Keratinocyte (primary cell): Measurements from ENCODE around the gene RCAN2. TPM values are rescaled to one million over a fixed set of nuclear protein-coding genes. Genes with fewer than 3 reads are reported as not detected.

Source experiments
- DNase-seq: peaks from one replicate; pipeline ENCODE4 v3.0.0-alpha.2; 2011; ENCODE audit warnings: low read depth, missing footprints, low spot score
- FAIRE-seq: peaks from 2 replicates; lab custom pipeline; 2011; peaks lifted over from hg19 to GRCh38; lab: Jason Lieb, UNC
- H2AFZ ChIP-seq: 2 replicates; pipeline ENCODE4 v1.6.0; 2012; ENCODE audit warnings: low read length, control low read depth, inconsistent platforms; ENCODE audit not compliant: control insufficient read depth
- H3K27ac ChIP-seq: 2 replicates; pipeline ENCODE4 v1.5.1; 2011; ENCODE audit warnings: low read length; ENCODE audit not compliant: control insufficient read depth, insufficient read depth
- H3K27me3 ChIP-seq: 3 replicates; pipeline ENCODE4 v1.6.0; 2011; ENCODE audit warnings: low read length; ENCODE audit not compliant: control insufficient read depth, insufficient read depth; ENCODE audit errors: extremely low read depth
- H3K36me3 ChIP-seq, 2 experiments: 2 replicates in 1 of 2; 3 replicates in 1 of 2; pipeline ENCODE4 v1.5.1; 2011; ENCODE audit warnings: low read length in 2 of 2, mild to moderate bottlenecking in 1 of 2; ENCODE audit not compliant: control insufficient read depth in 2 of 2, insufficient read depth in 2 of 2; ENCODE audit errors: extremely low read depth in 1 of 2
- H3K4me1 ChIP-seq: 3 replicates; pipeline ENCODE4 v1.5.1; 2011; ENCODE audit warnings: low read length; ENCODE audit not compliant: control insufficient read depth, insufficient read depth; ENCODE audit errors: extremely low read depth
- H3K4me2 ChIP-seq: 3 replicates; pipeline ENCODE4 v1.6.0; 2011; ENCODE audit warnings: low read depth, low read length; ENCODE audit not compliant: control insufficient read depth, insufficient read depth; ENCODE audit errors: extremely low read depth
- H3K4me3 ChIP-seq, 3 experiments: fragments of 200-600 bp in 1 of 3; sonication (generic) in 1 of 3; 2 replicates in 2 of 3; 3 replicates in 1 of 3; pipeline ENCODE4 v1.5.1; 2011 to 2016; ENCODE audit warnings: low read length in 3 of 3, mild to moderate bottlenecking in 3 of 3, control low read depth in 2 of 3, inconsistent platforms in 1 of 3, low read depth in 1 of 3, mixed read lengths in 1 of 3, mixed run types in 1 of 3, moderate library complexity in 1 of 3; ENCODE audit not compliant: control insufficient read depth in 2 of 3, insufficient read depth in 2 of 3; ENCODE audit errors: extremely low read depth in 1 of 3
- H3K79me2 ChIP-seq: 2 replicates; pipeline ENCODE4 v1.6.0; 2012; ENCODE audit warnings: low read length; ENCODE audit not compliant: control insufficient read depth, insufficient read depth
- H3K9ac ChIP-seq: 3 replicates; pipeline ENCODE4 v1.6.0; 2011; ENCODE audit warnings: low read length; ENCODE audit not compliant: control insufficient read depth, insufficient read depth; ENCODE audit errors: extremely low read depth
- H3K9me1 ChIP-seq: 3 replicates; pipeline ENCODE4 v1.6.0; 2011; ENCODE audit warnings: low read length; ENCODE audit not compliant: control insufficient read depth, insufficient read depth; ENCODE audit errors: extremely low read depth
- H3K9me3 ChIP-seq: 2 replicates; pipeline ENCODE4 v1.5.1; 2012; ENCODE audit warnings: low read depth, low read length; ENCODE audit not compliant: control insufficient read depth
- H4K20me1 ChIP-seq: 3 replicates; pipeline ENCODE4 v1.6.0; 2011; ENCODE audit warnings: low read length; ENCODE audit not compliant: control insufficient read depth, insufficient read depth; ENCODE audit errors: extremely low read depth
- CTCF ChIP-seq, 3 experiments: IDR thresholded peaks in 1 of 3; conservative IDR thresholded peaks in 1 of 3; optimal IDR thresholded peaks in 1 of 3; 2 replicates in 2 of 3; 3 replicates in 1 of 3; pipeline versions ENCODE3 to v1.5.1; 2011; ENCODE audit warnings: low read length in 3 of 3, mild to moderate bottlenecking in 3 of 3, moderate library complexity in 2 of 3, control low read depth in 1 of 3, inconsistent platforms in 1 of 3; ENCODE audit not compliant: insufficient read depth in 2 of 3; ENCODE audit errors: extremely low read depth in 1 of 3
- EZH2 ChIP-seq: IDR thresholded peaks from one replicate; pipeline ENCODE4 v1.6.1; 2012; ENCODE audit warnings: inconsistent platforms, mild to moderate bottlenecking, low read length, moderate library complexity
- dilution Hi-C: fragments of 300-500 bp; cut with MboI; formaldehyde crosslinking; loops from one replicate; pipeline ENCODE4 v1.7.0; 2020; ENCODE audit warnings: low sequenced_read_pairs; ENCODE audit not compliant: extremely low pct_ligation_motif_present
- polyA plus RNA-seq, 5 experiments: library from polyadenylated mRNA; depleted of rRNA in 3 of 5; stranded (reverse) in 3 of 5; stranded (forward) in 1 of 5; unstranded in 1 of 5; fragments of >200 nt; gene quantifications; 1 replicate in 1 of 5; 2 replicates in 3 of 5; 3 replicates in 1 of 5; pipeline versions ENCODE4 v1.2.1 to v1.2.3, GENCODE V29; 2011 to 2012; ENCODE audit warnings: missing spikeins in 2 of 5, low read depth in 1 of 5, low replicate concordance in 1 of 5

The RCAN2 gene
- polyA plus RNA-seq, 1 donor (not counting 4 experiments of a cell fraction or from before 2014, with no cell fraction given): not detected

GRCh38 chr6:46211917-46212316, 279.3 kb downstream of the RCAN2 start:
- Histone ChIP-seq H2AFZ (no peak overlapping the region), H3K9me1 (no peaks in the 10 kb centered on the region), H3K4me2 (no peak overlapping the region), H3K4me3 (no peak overlapping the region), H3K9ac (no peak overlapping the region), H3K79me2 (no peaks in the 10 kb centered on the region), H3K4me1 (no peaks in the 10 kb centered on the region), H3K36me3 (no peaks in the 10 kb centered on the region), H4K20me1 (no peaks in the 10 kb centered on the region), H3K9me3 (no peaks in the 10 kb centered on the region), H3K27ac (no peak overlapping the region), H3K27me3 (no peaks in the 10 kb centered on the region)
- DNase-seq (no peak), FAIRE-seq (no peak)
- dilution Hi-C loops: no loop called here
- TF ChIP-seq CTCF (optimal IDR thresholded peaks at IDR 0.05 in 1 of 3, IDR thresholded peaks at IDR 0.05 in 1 of 3, conservative IDR thresholded peaks at IDR 0.05 in 1 of 3; ENCODE audit: extremely low read depth in 1 of 3, insufficient read depth in 2 of 3, low read length in 3 of 3) (no peak), EZH2 (no peak)

GRCh38 chr6:46210294-46210693, 281.0 kb downstream of the RCAN2 start:
- DNase-seq (no peak), FAIRE-seq (no peak)
- Histone ChIP-seq H2AFZ (no peak overlapping the region), H3K4me3 (no peak overlapping the region), H3K9me3 (no peaks in the 10 kb centered on the region), H3K9ac (no peak overlapping the region), H3K27me3 (no peaks in the 10 kb centered on the region), H3K9me1 (no peaks in the 10 kb centered on the region), H3K27ac (no peak overlapping the region), H3K4me2 (no peak overlapping the region), H3K36me3 (no peaks in the 10 kb centered on the region), H4K20me1 (no peaks in the 10 kb centered on the region), H3K4me1 (no peaks in the 10 kb centered on the region), H3K79me2 (no peaks in the 10 kb centered on the region)
- dilution Hi-C loops: no loop called here
- no peak for TF ChIP-seq CTCF (optimal IDR thresholded peaks at IDR 0.05 in 1 of 3, IDR thresholded peaks at IDR 0.05 in 1 of 3, conservative IDR thresholded peaks at IDR 0.05 in 1 of 3; ENCODE audit: extremely low read depth in 1 of 3, insufficient read depth in 2 of 3, low read length in 3 of 3)
- TF ChIP-seq EZH2: no peak
